K562 (cell line): ENCODE results near the gene CDCA7. TPM values are rescaled to one million over a fixed set of nuclear protein-coding genes. Genes with fewer than 3 reads are reported as not detected.

Experiments used
- ARID1B ChIP-seq: fragments of 450-650 bp; IDR thresholded peaks from 2 replicates; pipeline ENCODE4 v1.6.1; 2016; ENCODE audit warnings: antibody characterized with exemption, mild to moderate bottlenecking, inconsistent platforms
- CEBPB ChIP-seq: fragments of 450-650 bp; IDR thresholded peaks from 2 replicates; pipeline ENCODE4 v1.6.1; 2016; ENCODE audit warnings: missing genetic modification characterization, missing compliant biosample characterization
- CHD2 ChIP-seq: IDR thresholded peaks from 2 replicates; pipeline ENCODE4 v1.6.1; 2011; ENCODE audit warnings: low read depth, low read length
- ETV6 ChIP-seq, 3 experiments: fragments of 150-350 bp in 1 of 3; sonication (generic) in 1 of 3; formaldehyde crosslinking in 1 of 3; IDR thresholded peaks; 2 replicates each; pipeline versions ENCODE4 v1.6.1 to v1.8.0; 2014 to 2022; ENCODE audit warnings: borderline replicate concordance in 2 of 3, low read depth in 2 of 3, antibody characterized with exemption in 1 of 3, low read length in 1 of 3, mild to moderate bottlenecking in 1 of 3, missing genetic modification reagents in 1 of 3
- EWSR1 ChIP-seq: fragments of 450-650 bp; IDR thresholded peaks from 2 replicates; pipeline ENCODE4 v1.6.1; 2018; ENCODE audit warnings: borderline replicate concordance, mild to moderate bottlenecking, low read depth, moderate library complexity; ENCODE audit not compliant: partially characterized antibody
- FOSL1 ChIP-seq: fragments of 200-800 bp; sonication (Bioruptor generic); conservative IDR thresholded peaks from 2 replicates; pipeline ENCODE4 v1.6.1; 2016; ENCODE audit warnings: missing genetic modification characterization, missing compliant biosample characterization
- HLTF ChIP-seq: fragments of 450-650 bp; IDR thresholded peaks from 2 replicates; pipeline ENCODE4 v1.6.1; 2016
- MXI1 ChIP-seq: IDR thresholded peaks from 2 replicates; pipeline ENCODE4 v1.6.1; 2011; ENCODE audit warnings: low read depth, mild to moderate bottlenecking, improper control_type of control experiment, low read length
- NBN ChIP-seq: fragments of 450-650 bp; IDR thresholded peaks from 2 replicates; pipeline ENCODE4 v1.6.1; 2016; ENCODE audit warnings: low read depth, mild to moderate bottlenecking
- STAT5B ChIP-seq: fragments of 250-450 bp; sonication (Bioruptor Pico); IDR thresholded peaks from 2 replicates; pipeline ENCODE4 v1.8.0; 2021; ENCODE audit warnings: mild to moderate bottlenecking, inconsistent platforms
- ZEB2 ChIP-seq: fragments of 450-650 bp; IDR thresholded peaks from 2 replicates; pipeline ENCODE4 v1.6.1; 2016
- ZNF699 ChIP-seq: fragments of 250-450 bp; sonication (Bioruptor Pico); IDR thresholded peaks from 2 replicates; pipeline ENCODE4 v1.8.0; 2021; ENCODE audit warnings: mild to moderate bottlenecking, moderate library complexity; ENCODE audit not compliant: insufficient replicate concordance
- ZSCAN32 ChIP-seq: fragments of 450-650 bp; formaldehyde crosslinking; IDR thresholded peaks from 2 replicates; pipeline ENCODE4 v1.4.0; 2020; ENCODE audit warnings: mild to moderate bottlenecking, moderate library complexity
- polyA plus RNA-seq, 8 experiments: library from polyadenylated mRNA; depleted of rRNA in 4 of 8; stranded (reverse) in 5 of 8; unstranded in 3 of 8; fragments of >200 nt; fragmentation: Nextera tagmentation in 2 of 8; fragmentation: Illumina TruSeq in 1 of 8; extraction: Ambion mirVana in 2 of 8; extraction: Trizol in 1 of 8; gene quantifications; 2 replicates each; pipeline versions ENCODE4 v1.2.1 to v1.2.3, GENCODE V29; 2011 to 2014; ENCODE audit warnings: inconsistent platforms in 1 of 8, missing spikeins in 1 of 8
- total RNA-seq, 7 experiments: library from RNA; depleted of rRNA in 6 of 7; stranded (reverse); fragments of >200 nt in 6 of 7; fragmentation: Illumina TruSeq in 2 of 7; extraction: Trizol in 2 of 7; gene quantifications; 2 replicates each; pipeline versions ENCODE4 v1.2.1 to v1.2.3, GENCODE V29; 2011 to 2021; ENCODE audit warnings: low replicate concordance in 1 of 7
- TF ChIP-seq, protein P1 (sequence below): fragments of 250-450 bp; sonication (Bioruptor Pico); IDR thresholded peaks from 2 replicates; pipeline ENCODE4 v1.4.0; 2020
- TF ChIP-seq, protein P2 (sequence below): sonication (generic); formaldehyde crosslinking; IDR thresholded peaks from 2 replicates; pipeline ENCODE4 v1.4.0; 2020; ENCODE audit warnings: mild to moderate bottlenecking, missing genetic modification reagents
- TF ChIP-seq, protein P3 (sequence below), 2 experiments: fragments of 450-650 bp in 1 of 2; sonication (generic) in 1 of 2; formaldehyde crosslinking in 1 of 2; IDR thresholded peaks in 1 of 2; conservative IDR thresholded peaks in 1 of 2; 2 replicates each; pipeline versions ENCODE4 v1.6.1 to v1.8.1; 2016 to 2023; ENCODE audit warnings: mild to moderate bottlenecking in 2 of 2, moderate library complexity in 2 of 2, inconsistent platforms in 1 of 2, missing genetic modification reagents in 1 of 2
- TF ChIP-seq, protein P4 (sequence below), 3 experiments: fragments of 200-800 bp in 1 of 3; fragments of 250-450 bp in 1 of 3; fragments of 450-650 bp in 1 of 3; sonication (Bioruptor Pico) in 1 of 3; sonication (Bioruptor generic) in 1 of 3; formaldehyde crosslinking in 1 of 3; IDR thresholded peaks; 2 replicates each; pipeline versions ENCODE4 v1.6.1 to v1.8.0; 2016 to 2022; ENCODE audit warnings: mild to moderate bottlenecking in 2 of 3, missing genetic modification characterization in 2 of 3, missing compliant biosample characterization in 1 of 3, moderate library complexity in 1 of 3

Gene CDCA7
- total and polyA plus RNA-seq, 9 of the 15 experiments (the other 6 are each of a cell fraction or from before 2014, with no cell fraction given) = 28.5 to 122 (median 51.0) TPM

DNA sequence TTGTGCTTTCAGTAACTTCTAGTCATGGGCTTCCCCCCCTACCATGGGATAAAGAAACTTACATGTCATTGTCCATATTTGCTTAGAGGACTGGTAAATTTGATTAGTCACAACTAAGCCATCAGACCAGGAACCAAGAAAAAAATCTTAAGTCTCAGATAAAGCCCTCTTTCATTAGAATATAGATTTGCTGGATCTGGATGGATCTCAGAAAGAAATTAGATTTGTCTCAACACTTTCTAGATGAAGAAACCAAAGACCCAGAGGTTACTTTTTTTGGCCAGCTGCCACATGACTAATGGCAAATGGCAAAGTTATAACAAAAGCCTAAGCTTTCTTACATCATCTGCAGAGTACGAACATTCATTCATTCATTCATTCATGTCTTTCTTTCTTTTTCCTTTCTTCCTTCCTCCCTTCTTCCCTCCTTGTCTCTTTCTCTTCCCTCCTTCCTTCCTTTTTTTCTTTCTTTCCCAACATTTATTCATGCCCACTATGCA is 60.2 kb downstream of the CDCA7 start (continued):
- TF ChIP-seq, protein P1, sequence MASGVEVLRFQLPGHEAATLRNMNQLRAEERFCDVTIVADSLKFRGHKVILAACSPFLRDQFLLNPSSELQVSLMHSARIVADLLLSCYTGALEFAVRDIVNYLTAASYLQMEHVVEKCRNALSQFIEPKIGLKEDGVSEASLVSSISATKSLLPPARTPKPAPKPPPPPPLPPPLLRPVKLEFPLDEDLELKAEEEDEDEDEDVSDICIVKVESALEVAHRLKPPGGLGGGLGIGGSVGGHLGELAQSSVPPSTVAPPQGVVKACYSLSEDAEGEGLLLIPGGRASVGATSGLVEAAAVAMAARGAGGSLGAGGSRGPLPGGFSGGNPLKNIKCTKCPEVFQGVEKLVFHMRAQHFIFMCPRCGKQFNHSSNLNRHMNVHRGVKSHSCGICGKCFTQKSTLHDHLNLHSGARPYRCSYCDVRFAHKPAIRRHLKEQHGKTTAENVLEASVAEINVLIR = no peak
- TF ChIP-seq, protein P2, sequence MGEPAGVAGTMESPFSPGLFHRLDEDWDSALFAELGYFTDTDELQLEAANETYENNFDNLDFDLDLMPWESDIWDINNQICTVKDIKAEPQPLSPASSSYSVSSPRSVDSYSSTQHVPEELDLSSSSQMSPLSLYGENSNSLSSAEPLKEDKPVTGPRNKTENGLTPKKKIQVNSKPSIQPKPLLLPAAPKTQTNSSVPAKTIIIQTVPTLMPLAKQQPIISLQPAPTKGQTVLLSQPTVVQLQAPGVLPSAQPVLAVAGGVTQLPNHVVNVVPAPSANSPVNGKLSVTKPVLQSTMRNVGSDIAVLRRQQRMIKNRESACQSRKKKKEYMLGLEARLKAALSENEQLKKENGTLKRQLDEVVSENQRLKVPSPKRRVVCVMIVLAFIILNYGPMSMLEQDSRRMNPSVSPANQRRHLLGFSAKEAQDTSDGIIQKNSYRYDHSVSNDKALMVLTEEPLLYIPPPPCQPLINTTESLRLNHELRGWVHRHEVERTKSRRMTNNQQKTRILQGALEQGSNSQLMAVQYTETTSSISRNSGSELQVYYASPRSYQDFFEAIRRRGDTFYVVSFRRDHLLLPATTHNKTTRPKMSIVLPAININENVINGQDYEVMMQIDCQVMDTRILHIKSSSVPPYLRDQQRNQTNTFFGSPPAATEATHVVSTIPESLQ (CRISPR knock-in tag) = no peak
- TF ChIP-seq CHD2 = no peak
- no peak for TF ChIP-seq EWSR1
- TF ChIP-seq, protein P3, sequence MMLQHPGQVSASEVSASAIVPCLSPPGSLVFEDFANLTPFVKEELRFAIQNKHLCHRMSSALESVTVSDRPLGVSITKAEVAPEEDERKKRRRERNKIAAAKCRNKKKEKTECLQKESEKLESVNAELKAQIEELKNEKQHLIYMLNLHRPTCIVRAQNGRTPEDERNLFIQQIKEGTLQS (IDR thresholded peaks at IDR 0.05) = peak; percentile 70
- TF ChIP-seq, protein P3 (CRISPR knock-in tag; conservative IDR thresholded peaks at IDR 0.05) = no peak
- TF ChIP-seq CEBPB (tag) = 0 out of 2 replicates have a peak, but pooled peaks have one; percentile 23
- TF ChIP-seq, protein P4, sequence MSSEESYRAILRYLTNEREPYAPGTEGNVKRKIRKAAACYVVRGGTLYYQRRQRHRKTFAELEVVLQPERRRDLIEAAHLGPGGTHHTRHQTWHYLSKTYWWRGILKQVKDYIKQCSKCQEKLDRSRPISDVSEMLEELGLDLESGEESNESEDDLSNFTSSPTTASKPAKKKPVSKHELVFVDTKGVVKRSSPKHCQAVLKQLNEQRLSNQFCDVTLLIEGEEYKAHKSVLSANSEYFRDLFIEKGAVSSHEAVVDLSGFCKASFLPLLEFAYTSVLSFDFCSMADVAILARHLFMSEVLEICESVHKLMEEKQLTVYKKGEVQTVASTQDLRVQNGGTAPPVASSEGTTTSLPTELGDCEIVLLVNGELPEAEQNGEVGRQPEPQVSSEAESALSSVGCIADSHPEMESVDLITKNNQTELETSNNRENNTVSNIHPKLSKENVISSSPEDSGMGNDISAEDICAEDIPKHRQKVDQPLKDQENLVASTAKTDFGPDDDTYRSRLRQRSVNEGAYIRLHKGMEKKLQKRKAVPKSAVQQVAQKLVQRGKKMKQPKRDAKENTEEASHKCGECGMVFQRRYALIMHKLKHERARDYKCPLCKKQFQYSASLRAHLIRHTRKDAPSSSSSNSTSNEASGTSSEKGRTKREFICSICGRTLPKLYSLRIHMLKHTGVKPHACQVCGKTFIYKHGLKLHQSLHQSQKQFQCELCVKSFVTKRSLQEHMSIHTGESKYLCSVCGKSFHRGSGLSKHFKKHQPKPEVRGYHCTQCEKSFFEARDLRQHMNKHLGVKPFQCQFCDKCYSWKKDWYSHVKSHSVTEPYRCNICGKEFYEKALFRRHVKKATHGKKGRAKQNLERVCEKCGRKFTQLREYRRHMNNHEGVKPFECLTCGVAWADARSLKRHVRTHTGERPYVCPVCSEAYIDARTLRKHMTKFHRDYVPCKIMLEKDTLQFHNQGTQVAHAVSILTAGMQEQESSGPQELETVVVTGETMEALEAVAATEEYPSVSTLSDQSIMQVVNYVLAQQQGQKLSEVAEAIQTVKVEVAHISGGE (CRISPR knock-in tag; IDR thresholded peaks at IDR 0.05) = no peak
- TF ChIP-seq ARID1B = 0 out of 2 replicates have a peak, but pooled peaks have one; percentile 16
- no peak for TF ChIP-seq STAT5B
- TF ChIP-seq ETV6 (IDR thresholded peaks at IDR 0.05; ENCODE audit: borderline replicate concordance in 1 of 2, low read depth in 2 of 2, low read length in 1 of 2) = no peak
- no peak for TF ChIP-seq ETV6 (CRISPR knock-in tag; IDR thresholded peaks at IDR 0.05; ENCODE audit: borderline replicate concordance)
- no peak for TF ChIP-seq NBN
- no peak for TF ChIP-seq HLTF
- TF ChIP-seq ZNF699 (CRISPR knock-in tag) = no peak
- no peak for TF ChIP-seq MXI1
- TF ChIP-seq ZEB2 = no peak
- TF ChIP-seq ZSCAN32 (CRISPR knock-in tag) = no peak
- TF ChIP-seq FOSL1 = 0 out of 2 replicates have a peak, but pooled peaks have one; percentile 16
